A673 (cell line): Measurements from ENCODE around the gene RGS3. TPM values are rescaled to one million over a fixed set of nuclear protein-coding genes. Genes with fewer than 3 reads are reported as not detected.

Source experiments
- BruUV-seq: library from RNA; stranded (reverse); fragments of 400-500 nt; replicated peaks from 2 replicates; lab custom pipeline; 2021; lab: Mats Ljungman, UMichigan
- CTCF ChIA-PET: fragments of 300-600 bp; sonication (Branson Sonifier 250); formaldehyde crosslinking; loops from one replicate; lab custom pipeline; 2022; ENCODE audit warnings: antibody characterized with exemption; lab: Charles Lee
- POLR2A ChIA-PET: fragments of 300-600 bp; sonication (Branson Sonifier 250); formaldehyde crosslinking; loops from one replicate; lab custom pipeline; 2022; ENCODE audit warnings: antibody characterized with exemption; ENCODE audit not compliant: low non-redundant PET; lab: Charles Lee
- DNase-seq: peaks from one replicate; pipeline ENCODE4 v3.0.0-alpha.2; 2015; ENCODE audit warnings: low spot score
- H3K27ac ChIP-seq: fragments of 200-600 bp; sonication (generic); 2 replicates; pipeline ENCODE4 v1.5.1; 2016; ENCODE audit warnings: mixed run types, low read depth, mild to moderate bottlenecking, mixed read lengths, antibody characterized with exemption, low read length; ENCODE audit not compliant: poor library complexity, severe bottlenecking
- H3K27me3 ChIP-seq: fragments of 200-600 bp; sonication (generic); replicated peaks from 2 replicates; pipeline ENCODE4 v1.6.1; 2017; ENCODE audit warnings: mixed run types, low read depth, mild to moderate bottlenecking, mixed read lengths, antibody characterized with exemption, low read length; ENCODE audit not compliant: insufficient read depth, poor library complexity
- H3K36me3 ChIP-seq: fragments of 200-600 bp; sonication (generic); 2 replicates; pipeline ENCODE4 v1.6.1; 2016; ENCODE audit warnings: mixed run types, mild to moderate bottlenecking, mixed read lengths, antibody characterized with exemption, low read length; ENCODE audit not compliant: insufficient read depth, poor library complexity, severe bottlenecking
- H3K4me1 ChIP-seq: fragments of 200-600 bp; sonication (generic); 2 replicates; pipeline ENCODE4 v1.6.1; 2017; ENCODE audit warnings: mixed run types, mild to moderate bottlenecking, mixed read lengths, antibody characterized with exemption, low read length; ENCODE audit not compliant: insufficient read depth, poor library complexity, severe bottlenecking
- H3K4me3 ChIP-seq: fragments of 200-600 bp; sonication (generic); 2 replicates; pipeline ENCODE4 v1.5.1; 2016; ENCODE audit warnings: low read depth, mixed run types, mild to moderate bottlenecking, mixed read lengths, low read length; ENCODE audit not compliant: poor library complexity, severe bottlenecking
- H3K9me3 ChIP-seq: fragments of 200-600 bp; sonication (generic); 2 replicates; pipeline ENCODE4 v1.6.1; 2016; ENCODE audit warnings: mixed run types, low read depth, mild to moderate bottlenecking, mixed read lengths, antibody characterized with exemption, low read length; ENCODE audit not compliant: poor library complexity, severe bottlenecking
- CTCF ChIP-seq: fragments of 300-800, 200-600 bp; sonication (generic); conservative IDR thresholded peaks from 2 replicates; pipeline ENCODE4 v1.5.1; 2017; ENCODE audit warnings: low read depth, mild to moderate bottlenecking, antibody characterized with exemption, low read length, moderate library complexity, mixed read lengths
- EZH2 ChIP-seq: fragments of 200-600 bp; sonication (generic); IDR thresholded peaks from 2 replicates; pipeline ENCODE4 v1.6.1; 2017; ENCODE audit warnings: borderline replicate concordance, low read depth, mild to moderate bottlenecking, mixed read lengths, antibody characterized with exemption, low read length; ENCODE audit not compliant: poor library complexity, severe bottlenecking
- intact Hi-C: fragments of 100-400 bp; cut with micrococcal nuclease; formaldehyde crosslinking; loops from one replicate; pipeline ENCODE4 v1.10.0; 2022; ENCODE audit not compliant: unreplicated experiment
- total RNA-seq: library from RNA; stranded (reverse); gene quantifications from 2 replicates; pipeline ENCODE4 v1.2.3, GENCODE V29; 2021

RGS3 gene
- total RNA-seq, 1 experiment from 2014 or later, result 19.2 TPM

GRCh38 chr9:113589407-113589806, 125.9 kb downstream of the RGS3 start:
- no peak for TF ChIP-seq EZH2
- TF ChIP-seq CTCF, result no peak
- Histone ChIP-seq H3K27ac (no peak overlapping the region), H3K4me1 (peaks cover 12% of the 10 kb centered on the region), H3K36me3 (no peaks in the 10 kb centered on the region), H3K27me3 (no peaks in the 10 kb centered on the region), H3K9me3 (no peaks in the 10 kb centered on the region), H3K4me3 (no peak overlapping the region)
- intact Hi-C loops, result no loop called here
- no peak for DNase-seq
- BruUV-seq, result no TSS peak
- ChIA-PET CTCF (interaction anchor here (0.5 to 6.7 kb wide), 4 partner anchors 11 to 143 kb away, joined by 3 to 203 read pairs (median 10); no protein-coding TSS in a partner anchor), POLR2A (no interaction called here)

DNA sequence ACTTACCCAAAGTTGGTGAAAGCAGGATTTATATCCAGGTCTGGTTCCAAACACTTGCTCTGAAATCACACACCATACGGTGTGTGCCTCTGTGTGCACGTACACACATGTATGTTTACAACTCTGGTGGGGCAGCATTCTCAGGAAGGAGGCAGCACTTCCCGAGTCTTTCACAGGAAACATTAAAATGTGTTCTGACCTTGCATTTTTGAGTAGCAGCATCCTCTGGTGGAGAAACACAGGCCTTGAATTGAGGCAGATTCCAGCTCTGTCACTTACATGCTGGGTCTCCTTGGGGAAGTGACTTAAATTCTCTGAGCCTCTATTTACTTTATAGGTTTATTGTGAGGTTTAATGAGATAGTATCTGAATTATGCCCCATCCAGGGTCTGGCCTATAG, 126.4 kb downstream of the RGS3 start:
- H3K4me1 ChIP-seq, result peaks cover 13% of the 10 kb centered on the region
- no TSS peak for BruUV-seq
- TF ChIP-seq EZH2 (no peak), CTCF (peak; percentile 60)
- POLR2A ChIA-PET, result interaction anchor here (0.5 kb wide), 1 partner anchor 64 kb away, joined by 3 read pairs; no protein-coding TSS in a partner anchor
- H3K27ac ChIP-seq, result no peak overlapping the region
- CTCF ChIA-PET, result interaction anchor here (0.5 to 6.7 kb wide), 4 partner anchors 11 to 144 kb away, joined by 3 to 203 read pairs (median 10); no protein-coding TSS in a partner anchor
- no peaks in the 10 kb centered on the region for H3K9me3 ChIP-seq
- no peaks in the 10 kb centered on the region for H3K27me3 ChIP-seq
- DNase-seq, result peak; percentile 61
- H3K4me3 ChIP-seq, result no peak overlapping the region
- intact Hi-C loops, result loop anchor here (2.0 to 10.0 kb wide), 3 partner anchors 143 to 315 kb away; partner anchors contain the start of genes ALAD, CDC26 and PRPF4
- no peaks in the 10 kb centered on the region for H3K36me3 ChIP-seq

DNA sequence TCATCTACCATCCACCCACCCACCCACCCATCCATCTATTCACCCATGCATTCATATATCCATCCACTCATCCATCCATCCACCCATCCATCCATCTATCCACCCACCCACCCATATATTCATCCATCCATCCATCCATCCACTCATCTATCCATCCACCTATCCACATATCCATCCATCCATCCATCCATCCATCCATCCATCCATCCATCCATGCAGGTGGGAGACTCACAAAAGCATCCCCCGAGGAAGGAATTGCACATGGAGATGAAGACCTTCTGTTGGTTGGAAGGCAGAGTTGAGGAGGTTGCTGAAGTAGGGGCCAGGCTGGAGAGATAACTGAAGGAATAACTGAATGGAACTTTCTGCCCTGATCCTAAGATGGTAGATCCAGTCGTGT, 126.9 kb downstream of the RGS3 start:
- POLR2A ChIA-PET, result no interaction called here
- Histone ChIP-seq H3K9me3 (no peaks in the 10 kb centered on the region), H3K4me3 (no peak overlapping the region), H3K4me1 (peaks cover 16% of the 10 kb centered on the region), H3K27me3 (no peaks in the 10 kb centered on the region), H3K27ac (no peak overlapping the region), H3K36me3 (no peaks in the 10 kb centered on the region)
- CTCF ChIA-PET, result interaction anchor here (0.6 to 6.7 kb wide), 3 partner anchors 10 to 144 kb away, joined by 3 to 203 read pairs (median 17); no protein-coding TSS in a partner anchor
- intact Hi-C loops, result loop anchor here (2.0 to 10.0 kb wide), 3 partner anchors 144 to 316 kb away; partner anchors contain the start of genes ALAD, CDC26 and PRPF4
- DNase-seq, result no peak
- no TSS peak for BruUV-seq
- no peak for TF ChIP-seq EZH2
- no peak for TF ChIP-seq CTCF
